ENCODE results near the gene ALKBH6. TPM values are rescaled to one million over a fixed set of nuclear protein-coding genes. Genes with fewer than 3 reads are reported as not detected.
A peak's percentile ranks its signal among the peaks of the same experiment; 100 is the strongest.

The ALKBH6 gene
- total and polyA plus RNA-seq, 2 donors from 2014 or later = 21.5 to 21.7 TPM

- H3K4me3 ChIP-seq (ENCODE audit: low read length in 3 of 3) = peak within 1 kb of the TSS; percentile 88 to 92 (median 88)
- FAIRE-seq = peak; percentile 89
- intact Hi-C loops (cut with DNase I) = no loop called here
- peak; percentile 96 to 99 (median 97) for DNase-seq
- peak within 1 kb of the TSS; percentile 65 to 72 for H3K27ac ChIP-seq (ENCODE audit: low read depth in 2 of 2, low read length in 2 of 2)
- peak; percentile 4 for TF ChIP-seq CTCF (IDR thresholded peaks at IDR 0.05; ENCODE audit: borderline replicate concordance, extremely low read depth, insufficient read depth)
- H3K27me3 ChIP-seq (ENCODE audit: control insufficient read depth, insufficient read depth, low read length) = no peaks in the 10 kb centered on the region
- no peaks in the 10 kb centered on the region for H3K9me3 ChIP-seq (ENCODE audit: control insufficient read depth in 2 of 3, insufficient read depth in 1 of 3, low read length in 3 of 3)
- H3K36me3 ChIP-seq (ENCODE audit: control insufficient read depth in 2 of 3, insufficient read depth in 3 of 3, low read length in 3 of 3) = no peaks in the 10 kb centered on the region
- peaks cover 0 to 13% (median 5%) of the 10 kb centered on the region in 3 donors for H3K4me1 ChIP-seq (ENCODE audit: control insufficient read depth in 2 of 3, insufficient read depth in 2 of 3, low read depth in 1 of 3, low read length in 3 of 3)
- peak within 1 kb of the TSS; percentile 91 to 96 (median 93) for H3K9ac ChIP-seq (ENCODE audit: low read length in 3 of 3)
Measured at GRCh38 chr19:35995048-35995993, 18.7 kb downstream of the ALKBH6 start, which contains the start of gene SDHAF1. Gene SDHAF1, plus strand, starts transcription at chr19:35995188. Its CDS starts 87 bp downstream, at chr19:35995275.

DNA sequence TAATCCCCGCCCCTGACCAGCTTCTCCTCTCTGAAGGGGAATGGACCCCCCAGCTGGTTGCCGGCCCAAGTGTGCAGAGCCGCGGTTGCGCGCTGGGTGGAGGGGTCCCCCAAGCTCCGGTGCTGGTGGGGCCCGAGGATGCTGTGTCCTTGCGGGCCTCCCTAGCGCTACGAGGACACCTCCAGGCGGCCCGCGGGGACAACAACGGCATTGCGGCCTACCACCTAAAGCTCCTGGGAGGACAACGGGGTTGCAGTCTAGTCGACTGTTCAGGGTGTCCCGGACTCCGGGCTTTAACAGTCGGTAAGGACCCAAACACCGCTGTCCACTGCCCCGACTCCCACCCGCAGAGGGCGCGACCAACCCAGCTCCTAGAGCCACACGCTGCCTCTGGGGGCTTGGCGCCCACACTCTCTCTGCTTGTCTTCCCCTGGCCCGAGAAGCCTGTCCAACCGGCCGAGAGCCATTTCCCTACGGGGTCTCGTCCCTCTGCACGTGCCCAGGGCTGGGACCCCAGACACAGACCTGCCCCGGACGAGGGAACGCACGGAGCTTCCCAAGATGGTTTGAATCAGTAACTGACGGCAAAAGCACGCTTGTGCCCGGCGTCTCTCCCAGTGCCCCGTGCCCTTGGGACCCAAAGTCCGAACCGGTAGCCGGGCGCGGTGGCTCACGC, 20.0 kb downstream of the ALKBH6 start:
- DNase-seq (peak in 4 of 5 donors; percentile 46 to 61 (median 50)), FAIRE-seq (no peak)
- Histone ChIP-seq H3K9ac (ENCODE audit: low read length in 3 of 3) (peak overlapping the region in 1 of 3 donors; percentile 55), H3K4me1 (ENCODE audit: control insufficient read depth in 2 of 3, insufficient read depth in 2 of 3, low read depth in 1 of 3, low read length in 3 of 3) (peaks cover 0 to 13% (median 5%) of the 10 kb centered on the region in 3 donors), H3K4me3 (ENCODE audit: low read length in 3 of 3) (peak overlapping the region; percentile 17 to 88 (median 88)), H3K27me3 (ENCODE audit: control insufficient read depth, insufficient read depth, low read length) (no peaks in the 10 kb centered on the region), H3K36me3 (ENCODE audit: control insufficient read depth in 2 of 3, insufficient read depth in 3 of 3, low read length in 3 of 3) (no peaks in the 10 kb centered on the region), H3K9me3 (ENCODE audit: control insufficient read depth in 2 of 3, insufficient read depth in 1 of 3, low read length in 3 of 3) (no peaks in the 10 kb centered on the region), H3K27ac (ENCODE audit: low read depth in 2 of 2, low read length in 2 of 2) (no peak overlapping the region)
- intact Hi-C loops (cut with DNase I) = no loop called here
- TF ChIP-seq CTCF (IDR thresholded peaks at IDR 0.05; ENCODE audit: borderline replicate concordance, extremely low read depth, insufficient read depth) = no peak

DNA sequence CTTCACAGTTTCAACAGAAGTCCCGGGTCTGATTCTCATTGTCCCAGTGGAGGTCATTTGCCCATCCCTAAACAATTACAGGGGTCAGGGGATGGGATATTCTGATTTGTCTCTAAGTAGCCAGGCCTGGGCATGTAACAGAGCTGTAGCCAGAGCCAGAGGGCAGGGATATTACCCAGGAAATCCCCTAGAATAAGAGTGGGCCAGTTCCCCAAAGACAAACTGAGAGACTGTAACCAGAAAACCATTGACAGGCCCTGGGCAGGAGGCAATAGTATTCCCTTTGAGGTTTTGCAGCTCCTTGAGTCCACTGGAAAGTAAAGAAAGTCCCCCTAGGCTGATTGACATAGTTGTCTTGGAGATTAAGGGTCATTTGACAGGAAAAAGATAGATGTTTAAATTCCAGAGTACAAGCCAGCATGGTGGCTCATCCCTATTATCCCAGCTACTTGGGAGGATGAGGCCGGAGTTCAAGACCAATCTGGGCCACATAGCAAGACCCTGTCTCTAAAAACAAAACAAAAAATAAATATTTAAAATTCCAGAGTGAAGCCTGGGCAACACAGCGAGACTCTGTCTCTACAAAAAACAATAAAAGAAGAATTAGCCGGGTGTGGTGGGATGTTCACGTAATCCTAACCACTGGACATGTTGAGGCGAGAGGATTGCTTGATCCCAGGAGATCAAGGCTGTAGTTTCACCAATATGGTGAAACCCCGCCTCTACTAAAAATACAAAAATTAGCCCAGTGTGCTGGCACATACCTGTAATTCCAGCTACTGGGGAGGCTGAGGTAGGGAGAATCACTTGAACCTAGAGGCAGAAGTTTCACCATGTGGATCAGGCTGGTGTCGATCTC, 20.9 kb downstream of the ALKBH6 start:
- peaks cover 0 to 13% (median 5%) of the 10 kb centered on the region in 3 donors for H3K4me1 ChIP-seq (ENCODE audit: control insufficient read depth in 2 of 3, insufficient read depth in 2 of 3, low read depth in 1 of 3, low read length in 3 of 3)
- no peaks in the 10 kb centered on the region for H3K27me3 ChIP-seq (ENCODE audit: control insufficient read depth, insufficient read depth, low read length)
- H3K9ac ChIP-seq (ENCODE audit: low read length in 3 of 3) = no peak overlapping the region
- intact Hi-C loops (cut with DNase I) = no loop called here
- DNase-seq (no peak), FAIRE-seq (no peak)
- H3K4me3 ChIP-seq (ENCODE audit: low read length in 3 of 3) = no peak overlapping the region
- H3K36me3 ChIP-seq (ENCODE audit: control insufficient read depth in 2 of 3, insufficient read depth in 3 of 3, low read length in 3 of 3) = no peaks in the 10 kb centered on the region
- TF ChIP-seq CTCF (IDR thresholded peaks at IDR 0.05; ENCODE audit: borderline replicate concordance, extremely low read depth, insufficient read depth) = no peak
- H3K27ac ChIP-seq (ENCODE audit: low read depth in 2 of 2, low read length in 2 of 2) = no peak overlapping the region
- no peaks in the 10 kb centered on the region for H3K9me3 ChIP-seq (ENCODE audit: control insufficient read depth in 2 of 3, insufficient read depth in 1 of 3, low read length in 3 of 3)
